ENCODE measurements around the gene ZNF335. TPM values are rescaled to one million over a fixed set of nuclear protein-coding genes. Genes with fewer than 3 reads are reported as not detected.

The ZNF335 gene
- total and polyA plus RNA-seq, 2 of the 8 experiments (the other 6 are each of a cell fraction or from before 2014, with no cell fraction given), result 12.4 to 14.6 TPM

DNA sequence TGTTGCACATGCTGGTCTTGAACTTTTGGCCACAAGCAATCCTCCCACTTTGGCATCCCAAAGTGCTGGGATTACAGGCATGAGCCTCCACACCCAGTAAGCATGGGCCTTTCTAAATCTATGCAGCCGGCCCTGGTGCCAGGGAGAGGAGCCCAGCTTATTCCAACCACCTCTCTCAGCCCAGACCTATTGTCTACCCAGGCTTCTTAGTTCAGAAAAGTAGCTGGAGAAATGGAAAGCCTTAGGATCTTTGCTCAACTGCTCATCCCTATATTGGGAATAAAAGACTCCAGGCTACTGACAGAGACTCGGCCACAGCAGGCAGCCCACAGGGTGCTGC, 45.3 kb downstream of the ZNF335 start (continued):
- TF ChIP-seq KDM1A (IDR thresholded peaks at IDR 0.05; ENCODE audit: borderline replicate concordance, low read length), result no peak

All from H1 (cell line).